ENCODE measurements around the gene COL4A6. TPM values are rescaled to one million over a fixed set of nuclear protein-coding genes. Genes with fewer than 3 reads are reported as not detected.

COL4A6 gene
- polyA plus RNA-seq, 1 donor from 2014 or later = 1.6 TPM

DNA sequence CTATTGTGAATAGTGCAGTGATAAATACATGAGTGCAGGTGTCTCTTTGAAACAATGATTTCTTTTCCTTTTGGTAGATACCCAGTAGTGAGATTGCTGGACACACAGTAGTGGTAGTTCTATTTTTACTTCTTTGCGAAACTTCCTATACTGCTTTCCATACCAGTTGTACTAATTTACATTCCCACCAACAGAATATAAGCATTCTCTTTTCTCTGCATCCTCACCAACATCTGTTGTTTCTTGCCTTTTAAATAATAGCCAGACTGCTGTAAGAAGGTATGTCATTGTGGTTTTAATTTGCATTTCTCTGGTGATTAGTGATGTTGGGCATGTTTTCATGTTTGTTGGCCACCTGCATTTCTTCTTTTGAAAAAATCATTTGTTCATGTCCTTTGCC lies 105.9 kb downstream of the COL4A6 start:
- Histone ChIP-seq H3K27me3 (ENCODE audit: insufficient read depth, low read depth, low read length) (no peaks in the 10 kb centered on the region), H3K9me3 (ENCODE audit: low read length) (no peaks in the 10 kb centered on the region), H3F3A (ENCODE audit: insufficient read depth, low read length, poor library complexity, severe bottlenecking) (no peaks in the 10 kb centered on the region), H3K27ac (ENCODE audit: low read length) (no peak overlapping the region), H3K9ac (ENCODE audit: low read length) (no peak overlapping the region), H3K79me2 (replicated peaks; ENCODE audit: insufficient read depth, low read length) (no peaks in the 10 kb centered on the region), H3K4me3 (ENCODE audit: low read length) (no peak overlapping the region), H3K36me3 (ENCODE audit: insufficient read depth, low read length) (no peaks in the 10 kb centered on the region), H2AFZ (ENCODE audit: low read depth, low read length) (no peak overlapping the region), H3K4me2 (ENCODE audit: low read length) (no peak overlapping the region), H3K9me2 (ENCODE audit: insufficient read depth, low read length) (no peaks in the 10 kb centered on the region), H4K20me1 (ENCODE audit: insufficient read depth) (no peaks in the 10 kb centered on the region)
- TF ChIP-seq TAF1 (IDR thresholded peaks at IDR 0.05; ENCODE audit: low read depth) (no peak), POLR2AphosphoS5 (IDR thresholded peaks at IDR 0.05) (no peak), EZH2 (IDR thresholded peaks at IDR 0.05; ENCODE audit: borderline replicate concordance, insufficient read depth, low read length, poor library complexity, severe bottlenecking) (no peak), MXI1 (conservative IDR thresholded peaks at IDR 0.05; ENCODE audit: poor library complexity, severe bottlenecking) (no peak), RAD21 (conservative IDR thresholded peaks at IDR 0.05) (no peak), SMC3 (conservative IDR thresholded peaks at IDR 0.05; ENCODE audit: poor library complexity) (no peak), EP300 (conservative IDR thresholded peaks at IDR 0.05; ENCODE audit: poor library complexity, severe bottlenecking) (no peak)
- TF ChIP-seq, protein P1, sequence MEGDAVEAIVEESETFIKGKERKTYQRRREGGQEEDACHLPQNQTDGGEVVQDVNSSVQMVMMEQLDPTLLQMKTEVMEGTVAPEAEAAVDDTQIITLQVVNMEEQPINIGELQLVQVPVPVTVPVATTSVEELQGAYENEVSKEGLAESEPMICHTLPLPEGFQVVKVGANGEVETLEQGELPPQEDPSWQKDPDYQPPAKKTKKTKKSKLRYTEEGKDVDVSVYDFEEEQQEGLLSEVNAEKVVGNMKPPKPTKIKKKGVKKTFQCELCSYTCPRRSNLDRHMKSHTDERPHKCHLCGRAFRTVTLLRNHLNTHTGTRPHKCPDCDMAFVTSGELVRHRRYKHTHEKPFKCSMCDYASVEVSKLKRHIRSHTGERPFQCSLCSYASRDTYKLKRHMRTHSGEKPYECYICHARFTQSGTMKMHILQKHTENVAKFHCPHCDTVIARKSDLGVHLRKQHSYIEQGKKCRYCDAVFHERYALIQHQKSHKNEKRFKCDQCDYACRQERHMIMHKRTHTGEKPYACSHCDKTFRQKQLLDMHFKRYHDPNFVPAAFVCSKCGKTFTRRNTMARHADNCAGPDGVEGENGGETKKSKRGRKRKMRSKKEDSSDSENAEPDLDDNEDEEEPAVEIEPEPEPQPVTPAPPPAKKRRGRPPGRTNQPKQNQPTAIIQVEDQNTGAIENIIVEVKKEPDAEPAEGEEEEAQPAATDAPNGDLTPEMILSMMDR (IDR thresholded peaks at IDR 0.05; ENCODE audit: poor library complexity, severe bottlenecking) = no peak
- TF ChIP-seq, protein P2, sequence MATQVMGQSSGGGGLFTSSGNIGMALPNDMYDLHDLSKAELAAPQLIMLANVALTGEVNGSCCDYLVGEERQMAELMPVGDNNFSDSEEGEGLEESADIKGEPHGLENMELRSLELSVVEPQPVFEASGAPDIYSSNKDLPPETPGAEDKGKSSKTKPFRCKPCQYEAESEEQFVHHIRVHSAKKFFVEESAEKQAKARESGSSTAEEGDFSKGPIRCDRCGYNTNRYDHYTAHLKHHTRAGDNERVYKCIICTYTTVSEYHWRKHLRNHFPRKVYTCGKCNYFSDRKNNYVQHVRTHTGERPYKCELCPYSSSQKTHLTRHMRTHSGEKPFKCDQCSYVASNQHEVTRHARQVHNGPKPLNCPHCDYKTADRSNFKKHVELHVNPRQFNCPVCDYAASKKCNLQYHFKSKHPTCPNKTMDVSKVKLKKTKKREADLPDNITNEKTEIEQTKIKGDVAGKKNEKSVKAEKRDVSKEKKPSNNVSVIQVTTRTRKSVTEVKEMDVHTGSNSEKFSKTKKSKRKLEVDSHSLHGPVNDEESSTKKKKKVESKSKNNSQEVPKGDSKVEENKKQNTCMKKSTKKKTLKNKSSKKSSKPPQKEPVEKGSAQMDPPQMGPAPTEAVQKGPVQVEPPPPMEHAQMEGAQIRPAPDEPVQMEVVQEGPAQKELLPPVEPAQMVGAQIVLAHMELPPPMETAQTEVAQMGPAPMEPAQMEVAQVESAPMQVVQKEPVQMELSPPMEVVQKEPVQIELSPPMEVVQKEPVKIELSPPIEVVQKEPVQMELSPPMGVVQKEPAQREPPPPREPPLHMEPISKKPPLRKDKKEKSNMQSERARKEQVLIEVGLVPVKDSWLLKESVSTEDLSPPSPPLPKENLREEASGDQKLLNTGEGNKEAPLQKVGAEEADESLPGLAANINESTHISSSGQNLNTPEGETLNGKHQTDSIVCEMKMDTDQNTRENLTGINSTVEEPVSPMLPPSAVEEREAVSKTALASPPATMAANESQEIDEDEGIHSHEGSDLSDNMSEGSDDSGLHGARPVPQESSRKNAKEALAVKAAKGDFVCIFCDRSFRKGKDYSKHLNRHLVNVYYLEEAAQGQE (IDR thresholded peaks at IDR 0.05; ENCODE audit: borderline replicate concordance) = no peak

DNA sequence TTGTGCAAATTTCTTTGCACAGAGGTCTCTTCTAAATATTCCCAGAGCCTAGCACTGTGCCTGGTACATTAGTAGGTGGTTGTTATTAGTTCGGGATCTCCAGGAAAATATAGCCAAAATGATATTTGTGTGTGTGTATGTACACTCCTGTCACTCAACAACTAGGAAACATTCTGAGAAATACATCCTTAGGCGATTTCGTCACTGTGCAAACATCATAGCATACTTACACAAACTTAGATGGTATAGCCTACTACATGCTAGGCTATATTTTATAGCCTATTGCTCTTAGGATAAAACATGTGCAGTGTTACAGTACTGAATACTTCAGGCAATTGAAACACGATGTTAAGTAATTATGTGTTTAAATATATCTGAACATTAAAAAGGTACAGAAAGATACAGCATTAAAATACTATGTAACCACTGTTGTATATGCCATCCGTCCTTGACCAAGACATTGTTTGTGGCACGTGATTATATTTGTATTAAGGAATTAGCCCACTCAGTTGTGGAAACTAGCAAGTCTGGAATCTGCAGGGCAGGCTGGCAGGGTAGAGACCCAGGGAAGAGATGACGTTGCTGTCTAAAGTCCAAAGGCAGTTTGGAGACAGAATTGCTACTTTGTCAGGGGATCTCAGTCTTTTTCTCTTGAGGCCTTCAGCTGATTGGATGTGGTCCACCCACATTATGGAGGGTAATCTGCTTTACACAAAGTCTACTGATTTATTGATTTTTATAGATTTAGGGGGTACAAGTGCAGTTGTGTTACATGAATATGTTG lies 106.9 kb downstream of the COL4A6 start:
- Histone ChIP-seq H3K9me3 (ENCODE audit: low read length) (no peaks in the 10 kb centered on the region), H2AFZ (ENCODE audit: low read depth, low read length) (no peak overlapping the region), H3K79me2 (replicated peaks; ENCODE audit: insufficient read depth, low read length) (no peaks in the 10 kb centered on the region), H3K36me3 (ENCODE audit: insufficient read depth, low read length) (no peaks in the 10 kb centered on the region), H3K4me2 (ENCODE audit: low read length) (no peak overlapping the region), H4K20me1 (ENCODE audit: insufficient read depth) (no peaks in the 10 kb centered on the region), H3K9me2 (ENCODE audit: insufficient read depth, low read length) (no peaks in the 10 kb centered on the region), H3F3A (ENCODE audit: insufficient read depth, low read length, poor library complexity, severe bottlenecking) (no peaks in the 10 kb centered on the region), H3K9ac (ENCODE audit: low read length) (no peak overlapping the region), H3K4me3 (ENCODE audit: low read length) (no peak overlapping the region), H3K27ac (ENCODE audit: low read length) (no peak overlapping the region), H3K27me3 (ENCODE audit: insufficient read depth, low read depth, low read length) (no peaks in the 10 kb centered on the region)
- TF ChIP-seq TAF1 (IDR thresholded peaks at IDR 0.05; ENCODE audit: low read depth) (no peak), EP300 (conservative IDR thresholded peaks at IDR 0.05; ENCODE audit: poor library complexity, severe bottlenecking) (no peak)

All from neural cell (in vitro differentiated cells).